ENCODE data around the gene BRD7. TPM values are rescaled to one million over a fixed set of nuclear protein-coding genes. Genes with fewer than 3 reads are reported as not detected.
"Not testable (repeated sequence)": the region's sequence is repeated elsewhere in the genome, so short reads cannot be mapped to it uniquely, and the experiment has no call there.

Gene BRD7
- total and polyA plus RNA-seq, 10 donors = 39.2 to 69.7 (median 53.4) TPM

- H3K9me3 ChIP-seq; H3K27me3 ChIP-seq (replicated peaks in 1 of 7); H3K27ac ChIP-seq; intact Hi-C loops (cut with DNase I; ENCODE audit: low total_unique reads); H3K4me3 ChIP-seq; DNase-seq; H3K4me1 ChIP-seq: not testable (repeated sequence)
- 89 to 92% (median 91%) methylated on average over 8 of the region's 8 CpGs for WGBS, 5 donors
- TF ChIP-seq POLR2AphosphoS5 (IDR thresholded peaks at IDR 0.05) = peak in 1 of 3 donors; percentile 7
- H3K36me3 ChIP-seq = peaks cover 0 to 76% (median 28%) of the 10 kb centered on the region in 6 donors
These were observed 25.2 kb downstream of the BRD7 start for GRCh38 chr16:50343566-50343965.

GRCh38 chr16:50340578-50340977 is 28.2 kb downstream of the BRD7 start:
- intact Hi-C loops (cut with DNase I; ENCODE audit: low total_unique reads) = no loop called here
- Histone ChIP-seq H3K27ac (no peak overlapping the region), H3K4me1 (peaks cover 0 to 24% (median 2%) of the 10 kb centered on the region in 6 donors), H3K4me3 (no peak overlapping the region), H3K36me3 (peaks cover 0 to 80% (median 28%) of the 10 kb centered on the region in 6 donors), H3K9me3 (no peaks in the 10 kb centered on the region), H3K27me3 (replicated peaks in 1 of 7) (no peaks in the 10 kb centered on the region)
- no peak for DNase-seq
- WGBS, 5 donors = 93 to 96% (median 94%) methylated on average over 2 of the region's 2 CpGs
- TF ChIP-seq POLR2A (IDR thresholded peaks at IDR 0.05) (no peak), CTCF (IDR thresholded peaks at IDR 0.05 in 8 of 11, conservative IDR thresholded peaks at IDR 0.05 in 3 of 11) (no peak), POLR2AphosphoS5 (IDR thresholded peaks at IDR 0.05) (no peak)

- H3K4me3 ChIP-seq = no peak overlapping the region
- no peak for TF ChIP-seq CTCF (IDR thresholded peaks at IDR 0.05 in 8 of 11, conservative IDR thresholded peaks at IDR 0.05 in 3 of 11)
- no peak for TF ChIP-seq POLR2A (IDR thresholded peaks at IDR 0.05)
- DNase-seq = no peak
- H3K4me1 ChIP-seq = peaks cover 0 to 28% (median 2%) of the 10 kb centered on the region in 6 donors
- H3K27me3 ChIP-seq (replicated peaks in 1 of 7) = no peaks in the 10 kb centered on the region
- no peaks in the 10 kb centered on the region for H3K9me3 ChIP-seq
- 78 to 89% (median 86%) methylated on average over 8 of the region's 8 CpGs for WGBS, 5 donors
- intact Hi-C loops (cut with DNase I; ENCODE audit: low total_unique reads) = no loop called here
- H3K36me3 ChIP-seq = peaks cover 0 to 83% (median 33%) of the 10 kb centered on the region in 6 donors
- peak overlapping the region in 3 of 8 donors; percentile 61 to 76 (median 72) for H3K27ac ChIP-seq
These were observed 30.2 kb downstream of the BRD7 start for GRCh38 chr16:50338371-50339231.

- H3K27me3 ChIP-seq (replicated peaks in 1 of 7) = no peaks in the 10 kb centered on the region
- peaks cover 0 to 28% (median 2%) of the 10 kb centered on the region in 6 donors for H3K4me1 ChIP-seq
- no peak for DNase-seq
- no peak overlapping the region for H3K4me3 ChIP-seq
- H3K36me3 ChIP-seq = peaks cover 0 to 83% (median 33%) of the 10 kb centered on the region in 6 donors
- H3K27ac ChIP-seq = peak overlapping the region in 2 of 8 donors; percentile 72 to 76
- WGBS, 5 donors = 80 to 100% (median 88%) methylated on average over 1 of the region's 1 CpG; no CpG with 5 or more reads in 1 of the 5 donors
- no peaks in the 10 kb centered on the region for H3K9me3 ChIP-seq
- intact Hi-C loops (cut with DNase I; ENCODE audit: low total_unique reads) = no loop called here
- no peak for TF ChIP-seq POLR2AphosphoS5 (IDR thresholded peaks at IDR 0.05)
- no peak for TF ChIP-seq CTCF (IDR thresholded peaks at IDR 0.05 in 8 of 11, conservative IDR thresholded peaks at IDR 0.05 in 3 of 11)
- TF ChIP-seq POLR2A (IDR thresholded peaks at IDR 0.05) = no peak
These were observed 31.9 kb downstream of the BRD7 start for GRCh38 chr16:50336884-50337283.
